Panc1 (cell line): ENCODE data around the gene MUC3A. TPM values are rescaled to one million over a fixed set of nuclear protein-coding genes. Genes with fewer than 3 reads are reported as not detected.
A peak's percentile ranks its signal among the peaks of the same experiment; 100 is the strongest.
"Not testable (repeated sequence)": the region's sequence is repeated elsewhere in the genome, so short reads cannot be mapped to it uniquely, and the experiment has no call there.

Experiments used
- ATAC-seq: fragments of 200-7000 bp; cut with Tn5 transposase; 2 replicates; pipeline ENCODE4 v1.9.1; 2020; ENCODE audit warnings: mild to moderate bottlenecking, moderate library complexity
- BruUV-seq: library from RNA; stranded (reverse); fragments of 400-500 nt; replicated peaks from 2 replicates; lab custom pipeline; 2021; lab: Mats Ljungman, UMichigan
- CTCF ChIA-PET: fragments of 300-600 bp; sonication (Branson Sonifier 250); formaldehyde crosslinking; loops from one replicate; lab custom pipeline; 2022; ENCODE audit warnings: antibody characterized with exemption; lab: Charles Lee
- POLR2A ChIA-PET: fragments of 300-600 bp; sonication (Branson Sonifier 250); formaldehyde crosslinking; loops from one replicate; lab custom pipeline; 2022; ENCODE audit warnings: antibody characterized with exemption; lab: Charles Lee
- DNase-seq: peaks from one replicate; pipeline ENCODE4 v3.0.0-alpha.2; 2010; ENCODE audit warnings: low read depth, low spot score
- H3K27ac ChIP-seq: 2 replicates; pipeline ENCODE4 v1.5.1; 2011; ENCODE audit warnings: mild to moderate bottlenecking, low read length, inconsistent platforms
- H3K27me3 ChIP-seq: fragments of 200-500 bp; sonication (Bioruptor generic); 2 replicates; pipeline ENCODE4 v1.6.0; 2014; ENCODE audit warnings: low read length, inconsistent platforms; ENCODE audit not compliant: control insufficient read depth, insufficient read depth
- H3K36me3 ChIP-seq: fragments of 200-500 bp; sonication (Bioruptor generic); 2 replicates; pipeline ENCODE4 v1.5.1; 2014; ENCODE audit warnings: inconsistent platforms, mild to moderate bottlenecking, low read length, moderate library complexity; ENCODE audit not compliant: control insufficient read depth, insufficient read depth
- H3K4me1 ChIP-seq: 2 replicates; pipeline ENCODE4 v1.5.1; 2011; ENCODE audit warnings: inconsistent platforms, mild to moderate bottlenecking, low read length, moderate library complexity; ENCODE audit not compliant: control insufficient read depth, insufficient read depth
- H3K4me3 ChIP-seq, 2 experiments: 2 replicates each; pipeline ENCODE4 v1.5.1; 2011 to 2012; ENCODE audit warnings: low read depth in 2 of 2, low read length in 2 of 2, mild to moderate bottlenecking in 2 of 2, inconsistent platforms in 1 of 2, moderate library complexity in 1 of 2
- H3K9me3 ChIP-seq: fragments of 200-500 bp; sonication (Bioruptor generic); 2 replicates; pipeline ENCODE4 v1.5.1; 2014; ENCODE audit warnings: low read depth, mild to moderate bottlenecking, inconsistent platforms, low read length, moderate library complexity; ENCODE audit not compliant: control insufficient read depth, insufficient read depth
- POLR2AphosphoS5 ChIP-seq: IDR thresholded peaks from 2 replicates; pipeline ENCODE4 v1.6.1; 2012; ENCODE audit warnings: mild to moderate bottlenecking, low read depth, low read length, moderate library complexity
- SIN3A ChIP-seq: IDR thresholded peaks from 2 replicates; pipeline ENCODE4 v1.6.1; 2012; ENCODE audit warnings: low read depth, mild to moderate bottlenecking, low read length, moderate library complexity, borderline replicate concordance; ENCODE audit not compliant: insufficient read depth
- TCF7L2 ChIP-seq: IDR thresholded peaks from 2 replicates; pipeline ENCODE4 v1.6.1; 2011; ENCODE audit warnings: mild to moderate bottlenecking, low read depth, low read length, inconsistent platforms
- in situ Hi-C: cut with HindIII; loops from 2 replicates; pipeline ENCODE4 v1.10.0; 2016; ENCODE audit warnings: low sequenced_read_pairs, low pct_unique_long_range_greater_than_20kb
- intact Hi-C: fragments of 100-400 bp; cut with micrococcal nuclease; formaldehyde crosslinking; loops from one replicate; pipeline ENCODE4 v1.10.0; 2022; ENCODE audit not compliant: unreplicated experiment
- total RNA-seq: library from RNA; stranded (reverse); gene quantifications from one replicate; pipeline ENCODE4 v1.2.1, GENCODE V29; 2021; ENCODE audit not compliant: unreplicated experiment
- TF ChIP-seq, protein P1 (sequence below), 2 experiments: IDR thresholded peaks; 2 replicates each; pipeline ENCODE4 v1.6.1; 2011 to 2012; ENCODE audit warnings: low read depth in 2 of 2, control low read depth in 1 of 2, low read length in 1 of 2, mild to moderate bottlenecking in 1 of 2, moderate library complexity in 1 of 2; ENCODE audit not compliant: insufficient read depth in 1 of 2
- TF ChIP-seq, protein P2 (sequence below): fragments of 450-650 bp; IDR thresholded peaks from 2 replicates; pipeline ENCODE4 v1.5.1; 2017; ENCODE audit warnings: mild to moderate bottlenecking

MUC3A gene
- total RNA-seq, 1 experiment from 2014 or later, result 24.7 TPM

DNA sequence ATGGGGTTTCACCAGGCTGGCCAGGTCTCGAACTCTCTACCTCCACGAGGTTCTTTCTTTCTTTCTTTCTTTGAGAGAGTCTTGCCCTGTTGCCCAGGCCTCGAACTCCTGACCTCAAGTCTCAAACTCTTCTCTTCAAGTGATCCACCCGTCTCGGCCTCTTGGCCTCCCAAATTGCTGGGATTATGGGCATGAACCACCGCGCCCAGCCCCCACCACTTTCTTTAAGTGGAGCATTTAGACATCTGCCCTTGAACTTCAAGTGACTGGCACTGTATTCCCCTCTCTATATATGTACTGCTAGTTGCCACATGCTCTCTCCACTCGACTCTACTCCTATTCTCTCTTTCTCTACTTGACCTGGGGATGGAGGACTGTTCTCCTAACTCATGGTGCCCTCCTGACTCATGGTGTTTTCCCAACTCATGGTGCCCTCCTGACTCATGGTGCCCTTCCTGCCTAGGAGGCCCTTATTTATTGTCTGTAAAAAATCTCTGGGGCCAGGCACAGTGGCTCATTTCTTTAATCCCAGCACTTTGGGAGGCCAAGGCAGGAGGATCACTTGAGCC, 34.4 kb upstream of the MUC3A start:
- TF ChIP-seq, protein P1, sequence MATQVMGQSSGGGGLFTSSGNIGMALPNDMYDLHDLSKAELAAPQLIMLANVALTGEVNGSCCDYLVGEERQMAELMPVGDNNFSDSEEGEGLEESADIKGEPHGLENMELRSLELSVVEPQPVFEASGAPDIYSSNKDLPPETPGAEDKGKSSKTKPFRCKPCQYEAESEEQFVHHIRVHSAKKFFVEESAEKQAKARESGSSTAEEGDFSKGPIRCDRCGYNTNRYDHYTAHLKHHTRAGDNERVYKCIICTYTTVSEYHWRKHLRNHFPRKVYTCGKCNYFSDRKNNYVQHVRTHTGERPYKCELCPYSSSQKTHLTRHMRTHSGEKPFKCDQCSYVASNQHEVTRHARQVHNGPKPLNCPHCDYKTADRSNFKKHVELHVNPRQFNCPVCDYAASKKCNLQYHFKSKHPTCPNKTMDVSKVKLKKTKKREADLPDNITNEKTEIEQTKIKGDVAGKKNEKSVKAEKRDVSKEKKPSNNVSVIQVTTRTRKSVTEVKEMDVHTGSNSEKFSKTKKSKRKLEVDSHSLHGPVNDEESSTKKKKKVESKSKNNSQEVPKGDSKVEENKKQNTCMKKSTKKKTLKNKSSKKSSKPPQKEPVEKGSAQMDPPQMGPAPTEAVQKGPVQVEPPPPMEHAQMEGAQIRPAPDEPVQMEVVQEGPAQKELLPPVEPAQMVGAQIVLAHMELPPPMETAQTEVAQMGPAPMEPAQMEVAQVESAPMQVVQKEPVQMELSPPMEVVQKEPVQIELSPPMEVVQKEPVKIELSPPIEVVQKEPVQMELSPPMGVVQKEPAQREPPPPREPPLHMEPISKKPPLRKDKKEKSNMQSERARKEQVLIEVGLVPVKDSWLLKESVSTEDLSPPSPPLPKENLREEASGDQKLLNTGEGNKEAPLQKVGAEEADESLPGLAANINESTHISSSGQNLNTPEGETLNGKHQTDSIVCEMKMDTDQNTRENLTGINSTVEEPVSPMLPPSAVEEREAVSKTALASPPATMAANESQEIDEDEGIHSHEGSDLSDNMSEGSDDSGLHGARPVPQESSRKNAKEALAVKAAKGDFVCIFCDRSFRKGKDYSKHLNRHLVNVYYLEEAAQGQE (IDR thresholded peaks at IDR 0.05; ENCODE audit: insufficient read depth in 1 of 2, low read depth in 2 of 2, low read length in 1 of 2), result no peak
- in situ Hi-C loops (no loop called here), intact Hi-C loops (no loop called here)
- no peak overlapping the region for H3K27ac ChIP-seq
- BruUV-seq, result no TSS peak
- POLR2A ChIA-PET, result no interaction called here
- no peak overlapping the region for H3K4me3 ChIP-seq
- no peaks in the 10 kb centered on the region for H3K4me1 ChIP-seq
- no peaks in the 10 kb centered on the region for H3K27me3 ChIP-seq
- H3K9me3 ChIP-seq, result no peaks in the 10 kb centered on the region
- DNase-seq, result no peak
- no peaks in the 10 kb centered on the region for H3K36me3 ChIP-seq
- CTCF ChIA-PET, result no interaction called here
- ATAC-seq, result peak; percentile 70; the same call in 1 of the 2 replicates

DNA sequence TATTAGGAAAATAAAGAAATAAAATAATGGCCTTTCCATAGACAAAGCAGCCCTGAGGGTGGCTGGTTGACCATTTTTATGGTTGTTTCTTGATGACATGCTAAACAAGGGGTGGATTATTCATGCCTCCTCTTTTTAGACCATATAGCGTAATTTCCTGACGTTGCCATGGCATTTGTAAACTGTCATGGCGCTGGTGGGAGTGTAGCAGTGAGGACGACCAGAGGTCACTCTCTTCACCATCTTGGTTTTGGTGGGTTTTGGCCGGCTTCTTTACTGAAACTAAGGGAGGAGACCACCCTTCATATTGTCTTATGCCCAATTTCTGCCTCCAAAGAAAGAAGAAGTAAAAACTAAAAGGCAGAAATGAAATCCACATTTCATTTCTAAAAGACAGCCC, 30.0 kb upstream of the MUC3A start:
- intact Hi-C loops, ATAC-seq, H3K36me3 ChIP-seq, H3K4me3 ChIP-seq, H3K27ac ChIP-seq, in situ Hi-C loops, DNase-seq, H3K9me3 ChIP-seq, POLR2A ChIA-PET, H3K27me3 ChIP-seq, CTCF ChIA-PET, BruUV-seq, H3K4me1 ChIP-seq: not testable (repeated sequence)

DNA sequence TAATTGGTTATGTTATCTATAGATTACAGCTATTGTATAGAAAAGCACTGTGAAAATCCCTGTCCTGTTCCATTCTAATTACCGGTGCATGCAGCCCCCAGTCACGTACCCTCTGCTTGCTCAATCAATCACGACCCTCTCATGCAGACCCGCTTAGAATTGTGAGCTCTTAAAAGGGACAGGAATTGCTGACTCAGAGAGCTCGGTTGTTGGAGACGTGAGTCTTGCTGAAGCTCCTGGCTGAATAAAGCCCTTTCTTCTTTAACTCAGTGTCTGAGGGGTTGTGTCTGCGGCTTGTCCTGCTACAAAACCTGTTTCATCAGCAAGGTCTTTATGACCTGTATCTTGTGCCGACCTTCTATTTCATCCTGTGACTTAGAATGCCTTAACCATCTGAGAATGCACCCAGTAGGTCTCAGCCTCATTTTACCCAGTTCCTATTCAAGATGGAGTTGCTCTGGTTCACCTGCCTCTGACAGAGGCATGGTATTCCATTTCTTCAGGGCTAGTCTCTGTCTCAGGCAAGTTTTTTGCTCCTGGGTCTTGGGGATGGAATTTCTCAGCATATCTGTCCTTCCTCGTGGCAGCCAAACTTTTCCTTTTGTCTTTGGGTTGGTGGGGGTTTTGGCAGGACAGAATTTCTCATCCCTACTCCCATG, 29.4 kb upstream of the MUC3A start:
- POLR2A ChIA-PET, H3K4me1 ChIP-seq, intact Hi-C loops, H3K36me3 ChIP-seq, in situ Hi-C loops, H3K27ac ChIP-seq, H3K9me3 ChIP-seq, H3K4me3 ChIP-seq, DNase-seq, BruUV-seq, H3K27me3 ChIP-seq, ATAC-seq, CTCF ChIA-PET: not testable (repeated sequence)

DNA sequence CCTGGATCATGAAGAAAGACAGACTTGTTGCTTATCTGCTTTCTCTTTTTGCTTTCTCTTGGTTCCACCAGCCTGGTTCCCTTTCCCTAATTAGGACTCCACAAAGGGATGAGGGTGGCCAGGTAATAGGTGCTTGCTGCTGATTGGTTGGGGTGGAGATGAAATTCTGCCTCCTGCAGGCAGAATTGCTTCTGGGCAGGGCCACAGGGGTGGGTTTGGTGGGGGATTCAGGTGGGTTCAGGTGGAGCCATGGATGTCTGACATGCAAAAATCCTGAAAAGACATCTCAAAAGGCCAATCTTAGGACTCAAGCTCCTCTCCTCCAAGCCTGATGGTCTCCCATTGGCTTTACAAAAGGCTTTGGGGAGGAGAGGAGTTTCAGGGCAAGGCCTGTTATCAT, 28.3 kb upstream of the MUC3A start:
- ChIA-PET POLR2A (no interaction called here), CTCF (interaction anchor here (0.6 kb wide), 1 partner anchor 1001 kb away, joined by 4 read pairs; no protein-coding TSS in a partner anchor)
- in situ Hi-C loops, result no loop called here

More for the DNA sequence above, 28.3 kb upstream of the MUC3A start:
- H3K4me1 ChIP-seq, result no peaks in the 10 kb centered on the region; the same call in 1 of the 2 replicates
- no peaks in the 10 kb centered on the region for H3K36me3 ChIP-seq
- BruUV-seq, result no TSS peak
- DNase-seq (no peak), ATAC-seq (no peak)
- H3K27me3 ChIP-seq, result no peaks in the 10 kb centered on the region
- TF ChIP-seq POLR2AphosphoS5 (no peak), SIN3A (no peak), TCF7L2 (no peak)
- TF ChIP-seq, protein P2, sequence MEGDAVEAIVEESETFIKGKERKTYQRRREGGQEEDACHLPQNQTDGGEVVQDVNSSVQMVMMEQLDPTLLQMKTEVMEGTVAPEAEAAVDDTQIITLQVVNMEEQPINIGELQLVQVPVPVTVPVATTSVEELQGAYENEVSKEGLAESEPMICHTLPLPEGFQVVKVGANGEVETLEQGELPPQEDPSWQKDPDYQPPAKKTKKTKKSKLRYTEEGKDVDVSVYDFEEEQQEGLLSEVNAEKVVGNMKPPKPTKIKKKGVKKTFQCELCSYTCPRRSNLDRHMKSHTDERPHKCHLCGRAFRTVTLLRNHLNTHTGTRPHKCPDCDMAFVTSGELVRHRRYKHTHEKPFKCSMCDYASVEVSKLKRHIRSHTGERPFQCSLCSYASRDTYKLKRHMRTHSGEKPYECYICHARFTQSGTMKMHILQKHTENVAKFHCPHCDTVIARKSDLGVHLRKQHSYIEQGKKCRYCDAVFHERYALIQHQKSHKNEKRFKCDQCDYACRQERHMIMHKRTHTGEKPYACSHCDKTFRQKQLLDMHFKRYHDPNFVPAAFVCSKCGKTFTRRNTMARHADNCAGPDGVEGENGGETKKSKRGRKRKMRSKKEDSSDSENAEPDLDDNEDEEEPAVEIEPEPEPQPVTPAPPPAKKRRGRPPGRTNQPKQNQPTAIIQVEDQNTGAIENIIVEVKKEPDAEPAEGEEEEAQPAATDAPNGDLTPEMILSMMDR, result no peak
- TF ChIP-seq, protein P1 (IDR thresholded peaks at IDR 0.05; ENCODE audit: insufficient read depth in 1 of 2, low read depth in 2 of 2, low read length in 1 of 2), result no peak
- no peak overlapping the region for H3K4me3 ChIP-seq
- intact Hi-C loops, result no loop called here
- H3K9me3 ChIP-seq, result no peaks in the 10 kb centered on the region
- no peak overlapping the region for H3K27ac ChIP-seq
